ENCODE data around the gene FOXE1.

The FOXE1 gene

GRCh38 chr9:97880336-97880735 is 27.3 kb downstream of the FOXE1 start:
- Histone ChIP-seq H3K36me3 (ENCODE audit: control insufficient read depth in 2 of 2, insufficient read depth in 2 of 2, low read length in 2 of 2) (no peaks in the 10 kb centered on the region), H3K27me3 (ENCODE audit: control insufficient read depth in 2 of 2, insufficient read depth in 2 of 2, low read length in 2 of 2) (peaks cover 0 to 3% of the 10 kb centered on the region in 2 donors), H3K27ac (ENCODE audit: low read depth in 2 of 2, low read length in 2 of 2) (no peak overlapping the region), H3K9me3 (ENCODE audit: control insufficient read depth in 2 of 2, low read length in 2 of 2) (no peaks in the 10 kb centered on the region), H3K4me1 (ENCODE audit: control insufficient read depth in 2 of 2, insufficient read depth in 2 of 2, low read length in 2 of 2) (no peaks in the 10 kb centered on the region), H3K9ac (ENCODE audit: low read depth in 1 of 2, low read length in 2 of 2) (no peak overlapping the region), H3K4me3 (ENCODE audit: low read length in 2 of 2) (no peak overlapping the region)

DNA sequence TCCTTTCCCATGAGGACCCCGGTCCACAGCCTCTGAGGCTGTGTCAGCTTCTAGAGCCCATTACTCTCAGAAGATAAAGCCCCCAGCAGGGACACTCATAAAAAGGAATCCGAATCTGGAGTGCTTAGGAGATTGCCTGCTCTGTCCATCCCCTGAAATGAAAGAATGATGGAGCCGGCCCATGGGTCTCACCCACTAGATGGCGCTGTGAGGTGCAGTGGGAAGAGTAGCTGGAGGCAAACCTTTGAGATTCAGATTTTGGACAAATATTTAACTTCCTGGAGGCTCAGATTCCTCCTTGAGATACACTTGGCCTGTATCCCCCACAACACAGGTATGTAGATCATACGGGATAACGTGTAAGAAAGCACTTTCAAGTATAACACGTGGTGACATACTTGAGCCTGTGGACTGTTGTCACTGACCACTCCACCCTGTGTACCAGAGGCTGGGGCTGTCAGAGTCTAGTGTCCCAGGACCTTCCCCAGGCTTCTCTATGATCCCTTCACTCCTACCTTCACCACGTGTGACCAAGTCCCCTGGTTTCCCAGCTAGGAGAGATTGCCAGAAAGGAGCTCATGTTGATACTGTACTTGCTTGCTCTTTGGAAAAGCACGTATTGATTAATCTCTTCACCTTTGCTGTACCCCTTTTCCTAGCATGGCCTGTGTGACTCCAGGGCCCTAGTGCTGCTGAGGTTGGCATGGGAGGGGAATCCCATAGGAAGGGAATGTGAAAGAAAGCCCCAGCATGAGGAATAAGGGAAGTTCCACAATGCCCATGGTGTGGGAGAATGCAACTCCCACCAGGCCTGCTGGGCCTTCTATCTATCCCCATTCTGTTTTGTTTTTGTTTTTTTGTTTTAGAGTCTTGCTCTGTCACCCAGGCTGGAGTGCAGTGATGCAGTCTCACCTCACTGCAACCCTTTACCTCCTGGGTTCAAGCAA is 37.2 kb downstream of the FOXE1 start:
- H3K36me3 ChIP-seq (ENCODE audit: control insufficient read depth in 2 of 2, insufficient read depth in 2 of 2, low read length in 2 of 2), result no peaks in the 10 kb centered on the region
- H3K27ac ChIP-seq (ENCODE audit: low read depth in 2 of 2, low read length in 2 of 2), result no peak overlapping the region
- H3K9me3 ChIP-seq (ENCODE audit: control insufficient read depth in 2 of 2, low read length in 2 of 2), result no peaks in the 10 kb centered on the region
- no peaks in the 10 kb centered on the region for H3K4me1 ChIP-seq (ENCODE audit: control insufficient read depth in 2 of 2, insufficient read depth in 2 of 2, low read length in 2 of 2)
- H3K27me3 ChIP-seq (ENCODE audit: control insufficient read depth in 2 of 2, insufficient read depth in 2 of 2, low read length in 2 of 2), result no peaks in the 10 kb centered on the region
- no peak overlapping the region for H3K9ac ChIP-seq (ENCODE audit: low read depth in 1 of 2, low read length in 2 of 2)
- no peak overlapping the region for H3K4me3 ChIP-seq (ENCODE audit: low read length in 2 of 2)

GRCh38 chr9:97891736-97892135 is 38.7 kb downstream of the FOXE1 start:
- H3K4me3 ChIP-seq (ENCODE audit: low read length in 2 of 2), result no peak overlapping the region
- no peaks in the 10 kb centered on the region for H3K4me1 ChIP-seq (ENCODE audit: control insufficient read depth in 2 of 2, insufficient read depth in 2 of 2, low read length in 2 of 2)
- H3K36me3 ChIP-seq (ENCODE audit: control insufficient read depth in 2 of 2, insufficient read depth in 2 of 2, low read length in 2 of 2), result no peaks in the 10 kb centered on the region

DNA sequence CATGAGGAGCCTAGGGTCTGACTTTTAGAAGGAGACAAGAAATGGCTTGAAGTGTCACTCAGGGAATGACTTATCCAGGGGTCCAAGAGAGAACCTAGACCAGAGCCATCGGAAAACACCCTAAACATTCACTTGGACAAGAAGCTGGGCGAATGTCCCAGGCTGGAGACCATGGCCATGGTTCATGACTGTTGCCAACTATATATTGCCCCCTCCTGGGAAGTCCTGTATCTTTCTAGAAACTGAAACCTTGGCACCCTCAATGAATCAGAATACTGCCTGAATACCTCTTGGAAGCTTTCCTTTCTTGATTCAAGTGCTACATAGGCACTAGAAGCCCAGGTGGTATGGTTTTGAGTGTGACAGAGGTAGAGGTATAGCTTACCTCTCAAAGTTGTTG is 39.4 kb downstream of the FOXE1 start:
- no peaks in the 10 kb centered on the region for H3K27me3 ChIP-seq (ENCODE audit: control insufficient read depth in 2 of 2, insufficient read depth in 2 of 2, low read length in 2 of 2)
- H3K27ac ChIP-seq (ENCODE audit: low read depth in 2 of 2, low read length in 2 of 2), result no peak overlapping the region
- H3K4me3 ChIP-seq (ENCODE audit: low read length in 2 of 2), result no peak overlapping the region
- no peaks in the 10 kb centered on the region for H3K9me3 ChIP-seq (ENCODE audit: control insufficient read depth in 2 of 2, low read length in 2 of 2)
- no peak overlapping the region for H3K9ac ChIP-seq (ENCODE audit: low read depth in 1 of 2, low read length in 2 of 2)
- H3K4me1 ChIP-seq (ENCODE audit: control insufficient read depth in 2 of 2, insufficient read depth in 2 of 2, low read length in 2 of 2), result no peaks in the 10 kb centered on the region
- H3K36me3 ChIP-seq (ENCODE audit: control insufficient read depth in 2 of 2, insufficient read depth in 2 of 2, low read length in 2 of 2), result no peaks in the 10 kb centered on the region

More at GRCh38 chr9:97891736-97892135, 38.7 kb downstream of the FOXE1 start:
- no peaks in the 10 kb centered on the region for H3K27me3 ChIP-seq (ENCODE audit: control insufficient read depth in 2 of 2, insufficient read depth in 2 of 2, low read length in 2 of 2)
- H3K9ac ChIP-seq (ENCODE audit: low read depth in 1 of 2, low read length in 2 of 2), result no peak overlapping the region
- no peak overlapping the region for H3K27ac ChIP-seq (ENCODE audit: low read depth in 2 of 2, low read length in 2 of 2)
- no peaks in the 10 kb centered on the region for H3K9me3 ChIP-seq (ENCODE audit: control insufficient read depth in 2 of 2, low read length in 2 of 2)

GRCh38 chr9:97895211-97895610 is 42.2 kb downstream of the FOXE1 start:
- Histone ChIP-seq H3K4me3 (ENCODE audit: low read length in 2 of 2) (no peak overlapping the region), H3K27ac (ENCODE audit: low read depth in 2 of 2, low read length in 2 of 2) (no peak overlapping the region), H3K27me3 (ENCODE audit: control insufficient read depth in 2 of 2, insufficient read depth in 2 of 2, low read length in 2 of 2) (no peaks in the 10 kb centered on the region), H3K9me3 (ENCODE audit: control insufficient read depth in 2 of 2, low read length in 2 of 2) (no peaks in the 10 kb centered on the region), H3K36me3 (ENCODE audit: control insufficient read depth in 2 of 2, insufficient read depth in 2 of 2, low read length in 2 of 2) (peaks cover 0 to 3% of the 10 kb centered on the region in 2 donors), H3K9ac (ENCODE audit: low read depth in 1 of 2, low read length in 2 of 2) (no peak overlapping the region), H3K4me1 (ENCODE audit: control insufficient read depth in 2 of 2, insufficient read depth in 2 of 2, low read length in 2 of 2) (no peaks in the 10 kb centered on the region)

DNA sequence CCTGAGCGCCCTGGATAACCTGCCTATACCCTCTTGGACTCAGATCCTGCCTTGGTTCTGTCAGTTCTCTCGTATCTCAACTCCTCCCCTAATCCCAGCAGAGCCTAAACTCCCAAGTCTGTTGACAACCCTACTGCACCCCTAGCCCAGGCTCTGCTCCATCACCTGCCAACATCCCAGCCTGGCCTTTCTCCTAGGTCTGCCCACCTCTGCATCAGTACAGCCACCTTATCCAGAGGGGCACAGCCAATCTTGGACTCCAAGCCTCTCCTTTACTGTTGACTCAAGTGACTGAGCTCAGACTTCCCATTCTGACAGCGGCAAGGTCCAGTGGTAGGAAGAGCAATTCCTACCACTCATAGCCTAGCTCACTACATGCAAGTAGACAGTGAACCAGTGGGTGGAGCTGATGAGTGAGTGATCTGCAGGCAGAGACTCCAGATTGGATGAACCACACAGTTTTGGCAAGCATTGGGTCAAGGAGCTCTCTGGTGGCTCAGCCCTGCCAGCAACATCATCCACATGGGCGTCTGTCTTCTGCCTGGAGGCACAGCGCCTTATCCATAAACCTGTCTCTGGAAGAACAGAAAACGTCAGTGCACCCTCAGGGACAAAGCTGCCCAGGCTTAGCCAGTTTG is 42.8 kb downstream of the FOXE1 start:
- H3K27me3 ChIP-seq (ENCODE audit: control insufficient read depth in 2 of 2, insufficient read depth in 2 of 2, low read length in 2 of 2), result no peaks in the 10 kb centered on the region
- no peak overlapping the region for H3K9ac ChIP-seq (ENCODE audit: low read depth in 1 of 2, low read length in 2 of 2)
- peaks cover 0 to 3% of the 10 kb centered on the region in 2 donors for H3K36me3 ChIP-seq (ENCODE audit: control insufficient read depth in 2 of 2, insufficient read depth in 2 of 2, low read length in 2 of 2)
- no peak overlapping the region for H3K27ac ChIP-seq (ENCODE audit: low read depth in 2 of 2, low read length in 2 of 2)
- no peak overlapping the region for H3K4me3 ChIP-seq (ENCODE audit: low read length in 2 of 2)
- no peaks in the 10 kb centered on the region for H3K4me1 ChIP-seq (ENCODE audit: control insufficient read depth in 2 of 2, insufficient read depth in 2 of 2, low read length in 2 of 2)
- no peaks in the 10 kb centered on the region for H3K9me3 ChIP-seq (ENCODE audit: control insufficient read depth in 2 of 2, low read length in 2 of 2)

DNA sequence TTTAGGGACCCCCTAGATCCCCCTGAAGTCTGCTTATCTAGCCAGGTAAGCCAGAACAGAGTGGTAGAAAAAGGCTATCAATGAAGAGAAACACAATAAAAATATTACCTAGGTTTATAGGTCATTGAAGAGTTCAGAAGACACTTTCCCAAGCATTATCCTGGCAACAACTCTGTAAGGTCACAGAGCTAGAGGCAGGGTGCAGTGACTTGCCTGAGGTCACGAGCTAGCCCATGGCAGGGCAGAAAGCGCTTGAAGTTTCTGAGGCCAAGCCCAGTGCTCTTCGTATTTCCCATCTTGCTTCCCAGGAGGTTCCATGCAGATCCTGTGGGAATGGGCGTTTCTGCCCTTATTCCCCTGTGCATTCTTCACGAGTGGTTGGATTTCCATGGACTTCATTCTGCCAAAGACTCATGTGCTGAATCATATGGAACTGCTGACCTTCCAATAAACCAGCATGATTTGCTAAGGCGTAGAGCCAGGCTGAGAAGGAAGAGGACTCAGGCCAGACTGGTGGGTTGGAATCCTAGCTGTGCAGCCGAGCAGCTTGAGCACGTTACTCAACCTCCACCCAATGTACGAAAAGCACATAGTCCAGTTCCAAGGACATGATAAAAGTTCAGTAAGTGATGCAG is 47.2 kb downstream of the FOXE1 start:
- no peaks in the 10 kb centered on the region for H3K9me3 ChIP-seq (ENCODE audit: control insufficient read depth in 2 of 2, low read length in 2 of 2)
- peaks cover 4 to 11% of the 10 kb centered on the region in 2 donors for H3K36me3 ChIP-seq (ENCODE audit: control insufficient read depth in 2 of 2, insufficient read depth in 2 of 2, low read length in 2 of 2)
- H3K4me1 ChIP-seq (ENCODE audit: control insufficient read depth in 2 of 2, insufficient read depth in 2 of 2, low read length in 2 of 2), result no peaks in the 10 kb centered on the region
- no peaks in the 10 kb centered on the region for H3K27me3 ChIP-seq (ENCODE audit: control insufficient read depth in 2 of 2, insufficient read depth in 2 of 2, low read length in 2 of 2)
- H3K27ac ChIP-seq (ENCODE audit: low read depth in 2 of 2, low read length in 2 of 2), result no peak overlapping the region
- H3K4me3 ChIP-seq (ENCODE audit: low read length in 2 of 2), result no peak overlapping the region
- no peak overlapping the region for H3K9ac ChIP-seq (ENCODE audit: low read depth in 1 of 2, low read length in 2 of 2)

DNA sequence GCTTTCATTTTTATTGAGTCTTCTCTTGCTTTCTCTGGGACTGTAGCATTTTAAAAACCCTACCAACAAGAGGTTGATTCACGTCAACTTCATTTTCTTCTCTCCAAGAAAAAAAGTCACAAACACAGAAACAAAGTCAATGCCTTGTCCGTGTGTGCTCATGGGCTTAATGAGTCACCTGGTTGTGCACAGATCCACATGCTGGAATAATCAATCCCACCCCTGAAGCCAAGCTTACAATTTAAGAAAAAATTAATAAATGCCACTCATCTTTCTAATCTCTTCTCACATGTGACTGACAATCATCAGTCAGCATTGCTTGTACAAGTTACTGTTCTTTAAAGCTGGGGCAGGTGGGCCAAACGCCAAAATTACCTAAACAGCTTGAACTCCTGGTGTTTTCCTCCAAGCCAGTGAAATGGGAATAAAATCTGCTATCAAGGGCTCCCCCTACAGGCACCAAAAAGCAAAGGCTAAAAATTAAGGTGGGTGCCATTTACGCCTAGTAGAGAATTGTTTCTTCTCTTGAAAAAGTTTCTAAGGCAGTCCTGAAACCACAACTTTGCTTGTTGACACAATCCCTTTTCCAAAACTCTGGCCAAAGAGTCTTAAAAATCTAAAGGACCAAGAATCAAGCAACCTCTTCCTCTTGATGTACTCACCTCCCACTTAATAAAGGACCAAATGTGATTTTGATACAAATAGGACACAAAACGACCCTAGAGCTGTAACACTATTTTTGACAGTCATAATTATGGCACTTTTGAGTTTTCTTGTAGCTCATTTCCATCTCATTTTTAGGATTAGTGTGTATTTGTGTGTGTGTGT is 47.9 kb downstream of the FOXE1 start:
- no peak overlapping the region for H3K4me3 ChIP-seq (ENCODE audit: low read length in 2 of 2)
- no peak overlapping the region for H3K9ac ChIP-seq (ENCODE audit: low read depth in 1 of 2, low read length in 2 of 2)
- peaks cover 4 to 11% of the 10 kb centered on the region in 2 donors for H3K36me3 ChIP-seq (ENCODE audit: control insufficient read depth in 2 of 2, insufficient read depth in 2 of 2, low read length in 2 of 2)
- H3K4me1 ChIP-seq (ENCODE audit: control insufficient read depth in 2 of 2, insufficient read depth in 2 of 2, low read length in 2 of 2), result no peaks in the 10 kb centered on the region
- H3K9me3 ChIP-seq (ENCODE audit: control insufficient read depth in 2 of 2, low read length in 2 of 2), result no peaks in the 10 kb centered on the region
- H3K27ac ChIP-seq (ENCODE audit: low read depth in 2 of 2, low read length in 2 of 2), result no peak overlapping the region
- H3K27me3 ChIP-seq (ENCODE audit: control insufficient read depth in 2 of 2, insufficient read depth in 2 of 2, low read length in 2 of 2), result no peaks in the 10 kb centered on the region

DNA sequence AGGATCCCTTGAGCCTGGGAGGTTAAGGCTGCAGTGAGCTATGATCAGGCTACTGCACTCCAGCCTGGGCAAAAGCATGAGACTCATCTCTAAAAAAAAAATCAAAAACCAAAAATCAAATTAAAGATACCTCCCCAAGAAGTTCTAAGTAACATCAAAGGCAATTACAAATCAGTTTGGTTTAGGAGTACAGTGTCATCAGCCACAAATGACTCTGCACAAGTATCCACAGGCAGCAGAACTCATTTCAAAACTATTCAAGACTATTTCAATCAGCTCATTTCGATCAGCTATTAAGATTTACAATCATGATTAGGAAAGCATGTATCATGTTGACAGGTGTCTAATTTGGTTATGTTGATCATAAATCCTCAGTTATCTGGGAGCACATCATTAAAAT is 50.2 kb downstream of the FOXE1 start:
- Histone ChIP-seq H3K9ac (ENCODE audit: low read depth in 1 of 2, low read length in 2 of 2) (no peak overlapping the region), H3K4me1 (ENCODE audit: control insufficient read depth in 2 of 2, insufficient read depth in 2 of 2, low read length in 2 of 2) (peaks cover 0 to 7% of the 10 kb centered on the region in 2 donors), H3K27ac (ENCODE audit: low read depth in 2 of 2, low read length in 2 of 2) (no peak overlapping the region)

More for the DNA sequence above, 50.2 kb downstream of the FOXE1 start:
- Histone ChIP-seq H3K4me3 (ENCODE audit: low read length in 2 of 2) (no peak overlapping the region), H3K27me3 (ENCODE audit: control insufficient read depth in 2 of 2, insufficient read depth in 2 of 2, low read length in 2 of 2) (no peaks in the 10 kb centered on the region), H3K9me3 (ENCODE audit: control insufficient read depth in 2 of 2, low read length in 2 of 2) (no peaks in the 10 kb centered on the region), H3K36me3 (ENCODE audit: control insufficient read depth in 2 of 2, insufficient read depth in 2 of 2, low read length in 2 of 2) (peaks cover 4 to 8% of the 10 kb centered on the region in 2 donors)

All from mucosa of rectum (tissue), 2 donors.